ENCODE results near the gene SLC6A6. TPM values are rescaled to one million over a fixed set of nuclear protein-coding genes. Genes with fewer than 3 reads are reported as not detected.

SLC6A6 gene
- total and polyA plus RNA-seq, 2 experiments from 2014 or later: 27.5 to 150 TPM

DNA sequence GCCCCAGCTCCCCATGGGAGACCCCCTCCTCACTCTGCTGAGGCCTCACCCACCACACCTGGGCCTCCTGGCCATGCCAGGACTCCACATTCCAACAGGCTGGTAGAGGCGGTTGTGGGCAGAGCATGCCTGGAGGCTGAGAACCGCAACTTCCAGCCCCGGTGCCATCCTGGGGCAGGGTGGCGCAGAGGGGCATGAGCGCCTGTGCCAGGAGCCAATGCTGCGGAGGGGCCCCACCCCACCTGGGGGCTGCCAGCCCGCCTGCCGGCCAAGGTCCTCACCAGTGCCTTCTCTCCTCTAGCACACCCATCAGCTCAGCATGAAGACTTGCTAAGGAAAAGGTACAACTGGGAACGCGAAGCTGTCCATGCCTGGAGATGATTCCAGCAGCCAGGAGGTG lies 34.3 kb upstream of the SLC6A6 start (continued):
- TF ChIP-seq, protein P1, sequence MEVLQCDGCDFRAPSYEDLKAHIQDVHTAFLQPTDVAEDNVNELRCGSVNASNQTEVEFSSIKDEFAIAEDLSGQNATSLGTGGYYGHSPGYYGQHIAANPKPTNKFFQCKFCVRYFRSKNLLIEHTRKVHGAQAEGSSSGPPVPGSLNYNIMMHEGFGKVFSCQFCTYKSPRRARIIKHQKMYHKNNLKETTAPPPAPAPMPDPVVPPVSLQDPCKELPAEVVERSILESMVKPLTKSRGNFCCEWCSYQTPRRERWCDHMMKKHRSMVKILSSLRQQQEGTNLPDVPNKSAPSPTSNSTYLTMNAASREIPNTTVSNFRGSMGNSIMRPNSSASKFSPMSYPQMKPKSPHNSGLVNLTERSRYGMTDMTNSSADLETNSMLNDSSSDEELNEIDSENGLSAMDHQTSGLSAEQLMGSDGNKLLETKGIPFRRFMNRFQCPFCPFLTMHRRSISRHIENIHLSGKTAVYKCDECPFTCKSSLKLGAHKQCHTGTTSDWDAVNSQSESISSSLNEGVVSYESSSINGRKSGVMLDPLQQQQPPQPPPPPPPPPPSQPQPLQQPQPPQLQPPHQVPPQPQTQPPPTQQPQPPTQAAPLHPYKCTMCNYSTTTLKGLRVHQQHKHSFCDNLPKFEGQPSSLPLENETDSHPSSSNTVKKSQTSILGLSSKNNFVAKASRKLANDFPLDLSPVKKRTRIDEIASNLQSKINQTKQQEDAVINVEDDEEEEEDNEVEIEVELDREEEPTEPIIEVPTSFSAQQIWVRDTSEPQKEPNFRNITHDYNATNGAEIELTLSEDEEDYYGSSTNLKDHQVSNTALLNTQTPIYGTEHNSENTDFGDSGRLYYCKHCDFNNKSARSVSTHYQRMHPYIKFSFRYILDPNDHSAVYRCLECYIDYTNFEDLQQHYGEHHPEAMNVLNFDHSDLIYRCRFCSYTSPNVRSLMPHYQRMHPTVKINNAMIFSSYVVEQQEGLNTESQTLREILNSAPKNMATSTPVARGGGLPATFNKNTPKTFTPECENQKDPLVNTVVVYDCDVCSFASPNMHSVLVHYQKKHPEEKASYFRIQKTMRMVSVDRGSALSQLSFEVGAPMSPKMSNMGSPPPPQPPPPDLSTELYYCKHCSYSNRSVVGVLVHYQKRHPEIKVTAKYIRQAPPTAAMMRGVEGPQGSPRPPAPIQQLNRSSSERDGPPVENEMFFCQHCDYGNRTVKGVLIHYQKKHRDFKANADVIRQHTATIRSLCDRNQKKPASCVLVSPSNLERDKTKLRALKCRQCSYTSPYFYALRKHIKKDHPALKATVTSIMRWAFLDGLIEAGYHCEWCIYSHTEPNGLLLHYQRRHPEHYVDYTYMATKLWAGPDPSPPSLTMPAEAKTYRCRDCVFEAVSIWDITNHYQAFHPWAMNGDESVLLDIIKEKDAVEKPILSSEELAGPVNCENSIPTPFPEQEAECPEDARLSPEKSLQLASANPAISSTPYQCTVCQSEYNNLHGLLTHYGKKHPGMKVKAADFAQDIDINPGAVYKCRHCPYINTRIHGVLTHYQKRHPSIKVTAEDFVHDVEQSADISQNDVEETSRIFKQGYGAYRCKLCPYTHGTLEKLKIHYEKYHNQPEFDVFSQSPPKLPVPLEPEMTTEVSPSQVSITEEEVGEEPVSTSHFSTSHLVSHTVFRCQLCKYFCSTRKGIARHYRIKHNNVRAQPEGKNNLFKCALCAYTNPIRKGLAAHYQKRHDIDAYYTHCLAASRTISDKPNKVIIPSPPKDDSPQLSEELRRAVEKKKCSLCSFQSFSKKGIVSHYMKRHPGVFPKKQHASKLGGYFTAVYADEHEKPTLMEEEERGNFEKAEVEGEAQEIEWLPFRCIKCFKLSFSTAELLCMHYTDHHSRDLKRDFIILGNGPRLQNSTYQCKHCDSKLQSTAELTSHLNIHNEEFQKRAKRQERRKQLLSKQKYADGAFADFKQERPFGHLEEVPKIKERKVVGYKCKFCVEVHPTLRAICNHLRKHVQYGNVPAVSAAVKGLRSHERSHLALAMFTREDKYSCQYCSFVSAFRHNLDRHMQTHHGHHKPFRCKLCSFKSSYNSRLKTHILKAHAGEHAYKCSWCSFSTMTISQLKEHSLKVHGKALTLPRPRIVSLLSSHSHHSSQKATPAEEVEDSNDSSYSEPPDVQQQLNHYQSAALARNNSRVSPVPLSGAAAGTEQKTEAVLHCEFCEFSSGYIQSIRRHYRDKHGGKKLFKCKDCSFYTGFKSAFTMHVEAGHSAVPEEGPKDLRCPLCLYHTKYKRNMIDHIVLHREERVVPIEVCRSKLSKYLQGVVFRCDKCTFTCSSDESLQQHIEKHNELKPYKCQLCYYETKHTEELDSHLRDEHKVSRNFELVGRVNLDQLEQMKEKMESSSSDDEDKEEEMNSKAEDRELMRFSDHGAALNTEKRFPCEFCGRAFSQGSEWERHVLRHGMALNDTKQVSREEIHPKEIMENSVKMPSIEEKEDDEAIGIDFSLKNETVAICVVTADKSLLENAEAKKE (CRISPR knock-in tag; IDR thresholded peaks at IDR 0.05): no peak
- TF ChIP-seq STAT1 (IDR thresholded peaks at IDR 0.05; ENCODE audit: unreplicated experiment) (no peak), NANOG (IDR thresholded peaks at IDR 0.05; ENCODE audit: borderline replicate concordance) (no peak), EZH2phosphoT487 (IDR thresholded peaks at IDR 0.05; ENCODE audit: unreplicated experiment) (no peak)

DNA sequence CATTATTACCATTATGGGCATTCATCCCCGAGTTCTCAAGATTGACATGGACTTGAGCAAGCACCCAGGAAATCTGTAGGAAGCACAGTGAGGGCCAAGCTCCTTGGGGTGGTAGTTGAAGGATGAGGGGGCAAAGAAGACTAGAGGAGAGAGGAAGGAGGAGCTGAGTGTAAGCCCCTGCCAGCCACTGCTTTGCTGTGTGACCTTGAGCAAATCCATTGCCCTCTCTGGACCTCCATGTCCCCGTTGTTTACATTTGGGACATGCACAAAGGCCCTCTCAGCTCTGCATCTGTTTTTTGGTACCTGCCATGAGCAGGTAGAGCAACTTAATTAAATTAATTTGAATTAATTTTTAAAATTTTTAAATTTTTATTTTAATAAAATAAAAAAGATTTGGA lies 33.5 kb upstream of the SLC6A6 start:
- Mint-ChIP-seq H3K4me1 (peaks cover 33% of the 10 kb centered on the region), H3K36me3 (ENCODE audit: low read depth) (no peaks in the 10 kb centered on the region), H3K27ac (no peak overlapping the region), H3K9me3 (no peaks in the 10 kb centered on the region), H3K4me3 (no peak overlapping the region), H3K27me3 (ENCODE audit: insufficient read depth, low read depth, poor library complexity) (peaks cover 14% of the 10 kb centered on the region)
- H3K36me3 ChIP-seq (ENCODE audit: insufficient read depth): no peaks in the 10 kb centered on the region
- no peak overlapping the region for H3K4me3 ChIP-seq
- ATAC-seq (no peak), DNase-seq (ENCODE audit: low spot score) (no peak)
- no peak overlapping the region for H3K27ac ChIP-seq (ENCODE audit: low read depth)
- H3K9me2 ChIP-seq (ENCODE audit: insufficient read depth): no peaks in the 10 kb centered on the region
- no peaks in the 10 kb centered on the region for H3F3A ChIP-seq (replicated peaks; ENCODE audit: low read depth)
- no peak overlapping the region for H2AFZ ChIP-seq
- H3K27me3 ChIP-seq (ENCODE audit: insufficient read depth): no peaks in the 10 kb centered on the region
- TF ChIP-seq ZNF114 (CRISPR knock-in tag; IDR thresholded peaks at IDR 0.05) (no peak), JUNB (IDR thresholded peaks at IDR 0.05; ENCODE audit: unreplicated experiment) (no peak), STAT1 (IDR thresholded peaks at IDR 0.05; ENCODE audit: unreplicated experiment) (no peak), CREB1 (CRISPR knock-in tag; IDR thresholded peaks at IDR 0.05; ENCODE audit: low read depth) (no peak), NANOG (IDR thresholded peaks at IDR 0.05; ENCODE audit: borderline replicate concordance) (no peak)
- TF ChIP-seq, protein P2, sequence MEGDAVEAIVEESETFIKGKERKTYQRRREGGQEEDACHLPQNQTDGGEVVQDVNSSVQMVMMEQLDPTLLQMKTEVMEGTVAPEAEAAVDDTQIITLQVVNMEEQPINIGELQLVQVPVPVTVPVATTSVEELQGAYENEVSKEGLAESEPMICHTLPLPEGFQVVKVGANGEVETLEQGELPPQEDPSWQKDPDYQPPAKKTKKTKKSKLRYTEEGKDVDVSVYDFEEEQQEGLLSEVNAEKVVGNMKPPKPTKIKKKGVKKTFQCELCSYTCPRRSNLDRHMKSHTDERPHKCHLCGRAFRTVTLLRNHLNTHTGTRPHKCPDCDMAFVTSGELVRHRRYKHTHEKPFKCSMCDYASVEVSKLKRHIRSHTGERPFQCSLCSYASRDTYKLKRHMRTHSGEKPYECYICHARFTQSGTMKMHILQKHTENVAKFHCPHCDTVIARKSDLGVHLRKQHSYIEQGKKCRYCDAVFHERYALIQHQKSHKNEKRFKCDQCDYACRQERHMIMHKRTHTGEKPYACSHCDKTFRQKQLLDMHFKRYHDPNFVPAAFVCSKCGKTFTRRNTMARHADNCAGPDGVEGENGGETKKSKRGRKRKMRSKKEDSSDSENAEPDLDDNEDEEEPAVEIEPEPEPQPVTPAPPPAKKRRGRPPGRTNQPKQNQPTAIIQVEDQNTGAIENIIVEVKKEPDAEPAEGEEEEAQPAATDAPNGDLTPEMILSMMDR (conservative IDR thresholded peaks at IDR 0.05; ENCODE audit: low read depth in 2 of 2): no peak
- TF ChIP-seq, protein P3, sequence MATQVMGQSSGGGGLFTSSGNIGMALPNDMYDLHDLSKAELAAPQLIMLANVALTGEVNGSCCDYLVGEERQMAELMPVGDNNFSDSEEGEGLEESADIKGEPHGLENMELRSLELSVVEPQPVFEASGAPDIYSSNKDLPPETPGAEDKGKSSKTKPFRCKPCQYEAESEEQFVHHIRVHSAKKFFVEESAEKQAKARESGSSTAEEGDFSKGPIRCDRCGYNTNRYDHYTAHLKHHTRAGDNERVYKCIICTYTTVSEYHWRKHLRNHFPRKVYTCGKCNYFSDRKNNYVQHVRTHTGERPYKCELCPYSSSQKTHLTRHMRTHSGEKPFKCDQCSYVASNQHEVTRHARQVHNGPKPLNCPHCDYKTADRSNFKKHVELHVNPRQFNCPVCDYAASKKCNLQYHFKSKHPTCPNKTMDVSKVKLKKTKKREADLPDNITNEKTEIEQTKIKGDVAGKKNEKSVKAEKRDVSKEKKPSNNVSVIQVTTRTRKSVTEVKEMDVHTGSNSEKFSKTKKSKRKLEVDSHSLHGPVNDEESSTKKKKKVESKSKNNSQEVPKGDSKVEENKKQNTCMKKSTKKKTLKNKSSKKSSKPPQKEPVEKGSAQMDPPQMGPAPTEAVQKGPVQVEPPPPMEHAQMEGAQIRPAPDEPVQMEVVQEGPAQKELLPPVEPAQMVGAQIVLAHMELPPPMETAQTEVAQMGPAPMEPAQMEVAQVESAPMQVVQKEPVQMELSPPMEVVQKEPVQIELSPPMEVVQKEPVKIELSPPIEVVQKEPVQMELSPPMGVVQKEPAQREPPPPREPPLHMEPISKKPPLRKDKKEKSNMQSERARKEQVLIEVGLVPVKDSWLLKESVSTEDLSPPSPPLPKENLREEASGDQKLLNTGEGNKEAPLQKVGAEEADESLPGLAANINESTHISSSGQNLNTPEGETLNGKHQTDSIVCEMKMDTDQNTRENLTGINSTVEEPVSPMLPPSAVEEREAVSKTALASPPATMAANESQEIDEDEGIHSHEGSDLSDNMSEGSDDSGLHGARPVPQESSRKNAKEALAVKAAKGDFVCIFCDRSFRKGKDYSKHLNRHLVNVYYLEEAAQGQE (IDR thresholded peaks at IDR 0.05; ENCODE audit: unreplicated experiment): no peak
- no peaks in the 10 kb centered on the region for H3K4me1 ChIP-seq (ENCODE audit: insufficient read depth)
- no peak overlapping the region for H3K4me2 ChIP-seq
- H3K79me2 ChIP-seq (replicated peaks; ENCODE audit: insufficient read depth): no peaks in the 10 kb centered on the region
- no peaks in the 10 kb centered on the region for H4K20me1 ChIP-seq (replicated peaks; ENCODE audit: insufficient read depth)

Measured in GM23338 (cell line).